Left renal cortex interstitium (tissue), 4 donors: ENCODE data around the gene TBC1D5. TPM values are rescaled to one million over a fixed set of nuclear protein-coding genes. Genes with fewer than 3 reads are reported as not detected.
"Not testable (repeated sequence)": the region's sequence is repeated elsewhere in the genome, so short reads cannot be mapped to it uniquely, and the experiment has no call there.

ENCODE experiments used
- DNase-seq, 4 donors: peaks; one replicate each; pipeline ENCODE4 v3.0.0-alpha.2; 2013; ENCODE audit warnings: low read depth in 4 of 4, low spot score in 2 of 4, missing footprints in 1 of 4
- polyA plus RNA-seq, 4 donors: library from polyadenylated mRNA; unstranded; fragments of 120-200 nt; gene quantifications; one replicate each; pipeline ENCODE4 v1.2.1, GENCODE V29; 2013; ENCODE audit not compliant: insufficient read length in 4 of 4

Gene TBC1D5
- polyA plus RNA-seq, result 10 to 100 TPM; 49.0 to 54.0 (median 50.9) TPM

- peak; percentile 55 to 97 (median 94) for DNase-seq
Observed at GRCh38 chr3:17742102-17742879, at the start of gene TBC1D5. Gene TBC1D5 (minus strand): TSS chr3:17742631. CDS start chr3:17508570, 234,061 bp downstream.

- DNase-seq, result no peak
Observed at GRCh38 chr3:17783426-17783825, 41.0 kb upstream of the TBC1D5 start.

- DNase-seq, result no peak
Observed at GRCh38 chr3:17782751-17783150, 40.3 kb upstream of the TBC1D5 start.

- not testable (repeated sequence) for DNase-seq
Observed at GRCh38 chr3:17780369-17780768, 37.9 kb upstream of the TBC1D5 start.

GRCh38 chr3:17779304-17780250, 37.1 kb upstream of the TBC1D5 start:
- not testable (repeated sequence) for DNase-seq

- DNase-seq, result not testable (repeated sequence)
Observed at GRCh38 chr3:17777326-17777725, 34.9 kb upstream of the TBC1D5 start.

GRCh38 chr3:17775073-17775472, 32.6 kb upstream of the TBC1D5 start:
- no peak for DNase-seq

- not testable (repeated sequence) for DNase-seq
Observed at GRCh38 chr3:17774180-17774910, 31.9 kb upstream of the TBC1D5 start.

GRCh38 chr3:17772556-17772955, 30.1 kb upstream of the TBC1D5 start:
- no peak for DNase-seq

- DNase-seq, result no peak
Observed at GRCh38 chr3:17771177-17772017, 29.0 kb upstream of the TBC1D5 start.

- DNase-seq, result no peak
Observed at GRCh38 chr3:17770682-17771081, 28.3 kb upstream of the TBC1D5 start.

- no peak for DNase-seq
Observed at GRCh38 chr3:17765819-17766472, 23.5 kb upstream of the TBC1D5 start.

GRCh38 chr3:17761563-17761962, 19.1 kb upstream of the TBC1D5 start:
- no peak for DNase-seq

- no peak for DNase-seq
Observed at GRCh38 chr3:17759901-17760300, 17.5 kb upstream of the TBC1D5 start.

GRCh38 chr3:17755836-17756235, 13.4 kb upstream of the TBC1D5 start:
- no peak for DNase-seq

- DNase-seq, result no peak
Observed at GRCh38 chr3:17753632-17753992, 11.2 kb upstream of the TBC1D5 start.

- DNase-seq, result no peak
Observed at GRCh38 chr3:17752876-17753631, 10.6 kb upstream of the TBC1D5 start.

- no peak for DNase-seq
Observed at GRCh38 chr3:17752436-17752835, 10.0 kb upstream of the TBC1D5 start.
